Prostate gland (tissue), 2 donors: ENCODE data around the gene ACY1. TPM values are rescaled to one million over a fixed set of nuclear protein-coding genes. Genes with fewer than 3 reads are reported as not detected.

Source experiments
- DNase-seq: peaks from one replicate; pipeline ENCODE4 v3.0.0-alpha.2; 2019; ENCODE audit warnings: low spot score
- H3K27ac ChIP-seq, 2 donors: fragments of 200-600 bp; sonication (generic); 2 replicates each; pipeline ENCODE4 v1.5.1; 2017 to 2019
- H3K27me3 ChIP-seq: fragments of 200-600 bp; sonication (generic); replicated peaks from 2 replicates; pipeline ENCODE4 v1.5.1; 2019; ENCODE audit not compliant: insufficient read depth
- H3K36me3 ChIP-seq, 2 donors: fragments of 200-600 bp; sonication (generic); 1 replicate in 1 of 2; 2 replicates in 1 of 2; pipeline versions ENCODE4 v1.5.1 to v1.8.1; 2017 to 2019
- H3K4me1 ChIP-seq: fragments of 200-600 bp; sonication (generic); replicated peaks from 2 replicates; pipeline ENCODE4 v1.5.1; 2019
- H3K4me3 ChIP-seq, 2 donors: fragments of 200-600 bp; sonication (generic); 2 replicates each; pipeline ENCODE4 v1.5.1; 2017 to 2019
- H3K9me3 ChIP-seq: fragments of 200-600 bp; sonication (generic); 2 replicates; pipeline ENCODE4 v1.5.1; 2017
- POLR2A ChIP-seq: fragments of 450-650 bp; IDR thresholded peaks from one replicate; pipeline ENCODE4 v1.6.1; 2016; ENCODE audit warnings: antibody characterized with exemption, mild to moderate bottlenecking
- POLR2AphosphoS5 ChIP-seq: sonication (generic); formaldehyde crosslinking; IDR thresholded peaks from one replicate; pipeline ENCODE4 v1.6.1; 2017; ENCODE audit warnings: antibody characterized with exemption
- WGBS: methylation state at CpG from one replicate; pipeline ENCODE4 v1.1.5; 2018; 5-methylcytosine and 5-hydroxymethylcytosine counted together
- intact Hi-C: fragments of 100-400 bp; cut with DNase I; formaldehyde crosslinking; loops from one replicate; pipeline ENCODE4 v1.14.2; 2022
- total RNA-seq, 2 donors: library from RNA; depleted of rRNA; stranded (reverse); fragments of >200 nt; gene quantifications; one replicate each; pipeline ENCODE4 v1.1.0, GENCODE V29; 2016
- TF ChIP-seq, protein P1 (sequence below), 4 experiments: fragments of 200-600 bp in 2 of 4; fragments of 450-650 bp in 2 of 4; sonication (generic) in 2 of 4; IDR thresholded peaks; 1 replicate in 3 of 4; 2 replicates in 1 of 4; pipeline ENCODE4 v1.5.1; 2016 to 2019; ENCODE audit warnings: antibody characterized with exemption in 4 of 4, mild to moderate bottlenecking in 2 of 4, moderate library complexity in 2 of 4

The ACY1 gene
- total RNA-seq, 2 donors from 2014 or later, result 42.1 to 82.6 TPM

DNA sequence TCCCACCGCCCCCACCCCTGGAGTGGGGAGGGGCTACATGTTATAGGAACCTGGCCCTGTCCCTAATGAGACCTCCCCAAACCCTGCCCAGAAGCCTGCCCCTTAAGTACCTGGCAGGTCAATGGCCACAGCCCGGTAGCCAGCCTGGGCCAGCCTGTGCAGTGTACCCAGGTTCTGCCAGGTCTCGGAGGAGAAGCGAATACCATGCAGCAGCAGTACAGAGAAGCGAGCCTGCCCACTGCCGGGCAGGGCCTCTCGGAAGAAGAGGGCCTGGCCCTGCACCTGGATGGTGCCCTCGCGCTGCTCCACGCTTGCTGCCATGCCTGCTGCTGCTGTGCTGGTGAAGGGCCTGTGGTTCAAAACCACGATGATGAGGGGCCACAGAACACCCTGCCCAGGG lies 12.0 kb upstream of the ACY1 start:
- 93% methylated on average over 11 of the region's 11 CpGs for WGBS

DNA sequence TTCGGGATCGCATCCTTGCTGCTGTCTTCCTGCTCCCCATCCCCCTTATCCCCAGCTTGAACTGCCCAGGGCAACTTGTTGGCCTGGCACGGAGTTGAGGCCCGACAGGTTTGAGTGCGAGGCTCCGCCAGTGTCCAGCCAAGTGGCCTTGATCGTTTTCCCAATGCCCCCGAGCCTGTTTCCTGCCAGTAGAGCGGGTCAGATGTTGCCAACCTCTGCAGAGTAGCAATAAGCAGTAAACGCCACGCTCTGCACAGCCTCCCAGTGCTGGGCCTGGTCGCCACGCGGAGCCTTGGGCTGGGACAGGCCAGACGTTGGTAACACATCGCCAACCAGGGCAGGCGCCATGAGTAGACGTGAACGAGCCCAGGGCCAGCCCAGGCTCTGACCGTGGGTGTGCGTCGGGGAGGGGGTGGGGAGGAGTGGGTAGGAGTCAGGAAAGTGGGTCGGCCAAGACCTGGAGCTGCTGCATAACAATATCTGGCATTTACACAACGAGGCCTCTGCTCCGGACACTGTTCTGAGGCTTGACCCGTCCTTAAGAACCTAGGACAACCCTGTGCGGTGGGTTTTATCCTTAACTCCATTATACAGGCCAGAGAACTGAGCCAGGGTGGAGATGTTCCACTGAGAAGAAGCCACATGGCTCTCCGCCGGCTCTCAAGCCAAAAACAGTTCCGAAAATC lies 8.9 kb upstream of the ACY1 start:
- H3K4me1 ChIP-seq, result peaks cover 14% of the 10 kb centered on the region
- 11% methylated on average over 30 of the region's 30 CpGs for WGBS
- H3K4me3 ChIP-seq, result peak overlapping the region; percentile 54 to 67
- H3K36me3 ChIP-seq, result no peaks in the 10 kb centered on the region
- H3K9me3 ChIP-seq, result no peaks in the 10 kb centered on the region
- TF ChIP-seq, protein P1, sequence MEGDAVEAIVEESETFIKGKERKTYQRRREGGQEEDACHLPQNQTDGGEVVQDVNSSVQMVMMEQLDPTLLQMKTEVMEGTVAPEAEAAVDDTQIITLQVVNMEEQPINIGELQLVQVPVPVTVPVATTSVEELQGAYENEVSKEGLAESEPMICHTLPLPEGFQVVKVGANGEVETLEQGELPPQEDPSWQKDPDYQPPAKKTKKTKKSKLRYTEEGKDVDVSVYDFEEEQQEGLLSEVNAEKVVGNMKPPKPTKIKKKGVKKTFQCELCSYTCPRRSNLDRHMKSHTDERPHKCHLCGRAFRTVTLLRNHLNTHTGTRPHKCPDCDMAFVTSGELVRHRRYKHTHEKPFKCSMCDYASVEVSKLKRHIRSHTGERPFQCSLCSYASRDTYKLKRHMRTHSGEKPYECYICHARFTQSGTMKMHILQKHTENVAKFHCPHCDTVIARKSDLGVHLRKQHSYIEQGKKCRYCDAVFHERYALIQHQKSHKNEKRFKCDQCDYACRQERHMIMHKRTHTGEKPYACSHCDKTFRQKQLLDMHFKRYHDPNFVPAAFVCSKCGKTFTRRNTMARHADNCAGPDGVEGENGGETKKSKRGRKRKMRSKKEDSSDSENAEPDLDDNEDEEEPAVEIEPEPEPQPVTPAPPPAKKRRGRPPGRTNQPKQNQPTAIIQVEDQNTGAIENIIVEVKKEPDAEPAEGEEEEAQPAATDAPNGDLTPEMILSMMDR (IDR thresholded peaks at IDR 0.05), result no peak
- TF ChIP-seq POLR2A (no peak), POLR2AphosphoS5 (no peak)
- intact Hi-C loops, result loop anchor here (2.0 kb wide), 1 partner anchor 32 kb away; the partner anchor contains the start of gene PARP3
- H3K27ac ChIP-seq, result peak overlapping the region; percentile 90 to 91
- H3K27me3 ChIP-seq, result no peaks in the 10 kb centered on the region
- no peak for DNase-seq

More for the DNA sequence above, 12.0 kb upstream of the ACY1 start:
- no peaks in the 10 kb centered on the region for H3K27me3 ChIP-seq
- no peak for DNase-seq
- peaks cover 20% of the 10 kb centered on the region for H3K4me1 ChIP-seq
- H3K36me3 ChIP-seq, result no peaks in the 10 kb centered on the region
- H3K9me3 ChIP-seq, result no peaks in the 10 kb centered on the region
- no peak overlapping the region for H3K27ac ChIP-seq
- intact Hi-C loops, result no loop called here
- TF ChIP-seq, protein P1 (IDR thresholded peaks at IDR 0.05), result no peak
- TF ChIP-seq POLR2AphosphoS5 (no peak), POLR2A (no peak)
- no peak overlapping the region for H3K4me3 ChIP-seq

DNA sequence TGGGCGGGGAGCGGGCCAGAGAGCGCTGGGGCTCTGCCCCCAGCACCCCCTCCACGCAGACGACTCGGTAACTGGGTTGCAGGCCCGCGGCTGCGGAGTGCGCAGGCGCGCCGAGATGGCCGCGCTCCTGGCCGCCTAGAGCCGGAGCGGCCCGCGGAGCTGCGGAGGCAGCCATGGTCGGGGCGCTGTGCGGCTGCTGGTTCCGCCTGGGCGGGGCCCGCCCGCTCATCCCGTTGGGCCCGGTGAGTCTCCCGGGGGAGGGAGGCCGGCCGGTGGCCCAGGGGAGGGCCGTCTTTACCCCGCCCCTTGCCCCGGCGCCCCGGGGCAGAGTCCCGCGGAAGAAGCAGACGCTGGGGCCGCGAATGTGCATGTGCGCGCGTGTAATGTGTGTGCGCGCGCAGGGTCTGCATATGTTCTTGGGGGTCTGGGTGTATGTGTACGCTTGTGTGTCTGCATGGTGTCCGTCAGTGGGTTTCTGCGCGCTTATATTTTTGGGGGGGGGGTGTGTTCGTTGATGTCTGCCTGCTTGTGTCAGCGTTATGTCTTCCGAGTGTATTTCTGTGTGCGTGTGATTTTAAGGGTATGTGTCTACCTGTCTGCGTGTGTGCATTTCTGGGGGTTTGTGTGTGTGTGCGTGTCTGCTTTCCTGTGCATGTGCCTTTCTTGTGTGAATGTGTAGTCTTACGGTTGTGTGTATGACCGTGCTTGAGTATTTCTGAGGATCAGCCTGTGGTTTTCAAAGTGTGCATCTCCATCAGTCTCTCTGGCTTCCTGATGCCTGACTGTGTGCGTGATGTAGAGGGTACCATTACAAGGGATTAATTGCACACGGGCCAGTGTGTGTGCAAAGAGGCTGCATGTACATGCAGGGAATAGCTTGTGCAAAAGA lies 8.1 kb upstream of the ACY1 start, which contains the start of gene ABHD14A:
Gene ABHD14A, plus strand, starts transcription at position 102 of the 889 bp plus-strand sequence. Its CDS starts 72 bp downstream, at position 174.
- intact Hi-C loops, result loop anchor here (2.0 kb wide), 1 partner anchor 32 kb away; the partner anchor contains the start of gene PARP3
- DNase-seq, result peak; percentile 59
- peaks cover 14% of the 10 kb centered on the region for H3K4me1 ChIP-seq
- no peaks in the 10 kb centered on the region for H3K9me3 ChIP-seq
- no peaks in the 10 kb centered on the region for H3K36me3 ChIP-seq
- peak within 1 kb of the TSS; percentile 54 to 67 for H3K4me3 ChIP-seq
- H3K27me3 ChIP-seq, result no peaks in the 10 kb centered on the region
- TF ChIP-seq POLR2A (peak; percentile 74), POLR2AphosphoS5 (no peak)
- TF ChIP-seq, protein P1 (IDR thresholded peaks at IDR 0.05), result peak in 2 of 4 experiments; percentile 6 to 26
- H3K27ac ChIP-seq, result peak within 1 kb of the TSS; percentile 90 to 91
- WGBS, result 2% methylated on average over 37 of the region's 63 CpGs

DNA sequence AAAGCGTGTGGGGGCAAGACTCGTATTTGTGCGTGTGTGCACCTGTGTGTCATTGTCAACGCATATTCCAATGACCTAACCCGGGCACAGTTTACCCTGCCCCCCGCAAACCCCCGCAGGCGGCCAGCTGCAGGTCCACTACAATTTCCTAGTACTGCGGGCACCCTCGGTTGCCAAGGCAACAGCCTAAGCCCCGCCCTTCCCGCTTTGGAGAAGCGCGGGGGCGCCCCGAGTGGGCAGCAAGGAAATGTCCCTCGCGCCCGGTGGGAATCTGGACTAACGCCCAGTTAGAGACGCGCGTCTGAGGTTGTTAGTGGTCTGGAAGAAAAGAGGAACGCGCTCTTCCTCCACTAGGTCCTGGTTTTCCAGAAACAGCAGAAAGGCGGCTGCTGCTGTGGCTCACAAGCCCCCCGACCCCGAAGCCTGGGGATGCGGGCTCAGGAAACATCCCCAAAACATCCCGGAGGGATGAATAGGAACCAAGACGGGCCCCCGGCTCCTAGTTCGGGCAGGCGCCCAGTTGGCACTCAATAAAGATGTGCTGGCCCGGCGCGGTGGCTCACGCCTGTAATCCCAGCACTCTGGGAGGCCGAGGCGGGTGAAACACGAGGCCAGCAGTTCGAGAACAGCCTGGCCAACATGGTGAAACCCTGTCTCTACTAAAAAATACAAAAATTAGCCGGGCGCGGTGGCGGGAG lies 7.3 kb upstream of the ACY1 start:
- no peak for DNase-seq
- intact Hi-C loops, result loop anchor here (2.0 kb wide), 1 partner anchor 33 kb away; the partner anchor contains the start of gene PARP3
- Histone ChIP-seq H3K4me1 (peaks cover 14% of the 10 kb centered on the region), H3K36me3 (no peaks in the 10 kb centered on the region), H3K9me3 (no peaks in the 10 kb centered on the region), H3K27me3 (no peaks in the 10 kb centered on the region), H3K27ac (peak overlapping the region in 1 of 2 donors; percentile 38), H3K4me3 (peak overlapping the region; percentile 54 to 67)
- TF ChIP-seq, protein P1 (IDR thresholded peaks at IDR 0.05), result no peak
- no peak for TF ChIP-seq POLR2AphosphoS5
- no peak for TF ChIP-seq POLR2A
- WGBS, result 30% methylated on average over 46 of the region's 46 CpGs
